Astrocyte (in vitro differentiated cells and primary cell): Measurements from ENCODE around the gene TMPO.

ENCODE experiments used
- CTCF ChIP-seq: IDR thresholded peaks from 2 replicates; pipeline ENCODE4 v1.5.1; 2011; ENCODE audit warnings: low read depth, mild to moderate bottlenecking, inconsistent platforms, low read length, moderate library complexity; ENCODE audit not compliant: insufficient read depth
- EZH2 ChIP-seq: IDR thresholded peaks from 2 replicates; pipeline ENCODE4 v1.6.1; 2012; ENCODE audit warnings: mild to moderate bottlenecking, low read length, inconsistent platforms; ENCODE audit not compliant: insufficient read depth

- no peak for TF ChIP-seq CTCF
- no peak for TF ChIP-seq EZH2
These were observed 31.5 kb upstream of the TMPO start for GRCh38 chr12:98483621-98484503.
